ENCODE measurements around the gene SPATA13.

The SPATA13 gene

DNA sequence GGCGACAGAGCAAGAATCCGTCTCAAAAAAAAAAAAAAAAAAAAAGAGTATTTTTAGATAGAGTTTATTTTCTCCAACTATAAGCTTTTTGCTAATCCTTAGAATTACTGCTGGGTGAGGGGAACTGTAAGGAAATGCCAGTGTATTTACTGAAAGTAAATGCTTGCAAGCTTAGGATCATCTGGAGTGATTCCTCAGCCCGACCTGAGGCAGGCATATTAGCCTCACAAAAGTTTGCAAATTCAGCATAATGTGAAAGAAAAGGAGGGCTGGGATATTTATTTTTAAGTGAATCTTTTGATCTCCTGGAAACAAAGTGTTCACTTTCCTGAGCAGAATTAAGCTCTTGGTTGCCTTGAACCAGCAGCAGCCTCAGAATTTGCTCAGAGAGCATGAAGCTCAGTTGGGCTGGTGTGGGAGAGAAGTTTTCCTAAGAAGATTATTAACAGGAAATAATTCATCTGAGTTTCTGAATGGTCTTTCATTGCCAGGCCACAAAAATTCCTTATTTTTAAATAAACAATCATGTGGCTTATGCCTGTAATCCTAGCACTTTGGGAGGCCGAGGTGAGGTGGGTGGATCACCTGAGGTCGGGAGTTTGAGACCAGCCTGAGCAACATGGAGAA, 24.7 kb upstream of the SPATA13 start:
- DNase-seq (ENCODE audit: low read depth, low spot score): no peak
- H3K4me3 ChIP-seq (ENCODE audit: low read length): no peak overlapping the region

DNA sequence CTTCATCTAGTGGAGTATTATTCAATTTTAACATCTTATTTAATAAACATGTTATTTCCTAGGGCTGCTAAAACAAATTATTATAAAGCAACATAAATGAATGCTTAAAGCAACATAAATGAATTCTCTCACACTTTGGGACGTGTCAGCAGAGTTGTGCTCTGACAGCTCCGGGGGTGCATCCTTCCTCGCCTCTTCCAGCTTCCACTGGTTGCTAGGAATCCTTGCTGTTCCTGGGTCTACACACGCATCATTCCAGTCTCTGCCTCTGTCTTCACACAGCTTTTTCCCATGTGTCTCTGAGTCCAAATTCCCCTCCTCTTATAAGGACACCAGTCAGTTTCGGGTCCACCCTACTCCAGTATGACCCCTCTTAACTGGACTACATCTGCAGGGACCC, 21.6 kb upstream of the SPATA13 start:
- DNase-seq (ENCODE audit: low read depth, low spot score): no peak
- no peak overlapping the region for H3K4me3 ChIP-seq (ENCODE audit: low read length)

DNA sequence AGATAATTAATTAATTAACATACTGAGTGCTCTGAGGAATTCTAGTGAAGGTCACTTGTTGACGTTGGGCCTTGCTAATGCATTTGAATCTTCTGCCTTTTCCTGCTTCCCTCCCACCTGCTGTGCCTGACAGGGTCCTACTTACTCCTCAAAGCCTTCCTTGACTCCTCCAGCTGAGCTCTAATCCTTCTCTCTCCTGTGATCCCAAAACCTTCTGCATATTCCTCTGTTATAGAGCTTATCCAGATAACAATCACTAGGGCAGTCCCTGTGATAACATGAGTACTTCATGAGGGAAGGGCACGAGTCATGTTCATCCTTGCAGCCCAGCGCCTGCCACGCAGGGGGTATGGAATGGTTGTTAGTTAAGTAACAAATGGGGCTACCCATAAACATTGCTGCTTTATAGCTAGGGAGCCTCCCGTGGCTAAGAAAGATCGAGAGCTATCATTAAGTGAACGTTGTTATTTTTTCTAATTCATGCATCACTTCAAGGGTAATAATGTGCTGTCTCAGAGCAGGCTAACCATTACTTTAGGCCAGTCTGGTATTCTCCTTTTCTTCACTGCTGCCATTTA, 19.1 kb upstream of the SPATA13 start:
- no peak overlapping the region for H3K4me3 ChIP-seq (ENCODE audit: low read length)
- DNase-seq (ENCODE audit: low read depth, low spot score): no peak

DNA sequence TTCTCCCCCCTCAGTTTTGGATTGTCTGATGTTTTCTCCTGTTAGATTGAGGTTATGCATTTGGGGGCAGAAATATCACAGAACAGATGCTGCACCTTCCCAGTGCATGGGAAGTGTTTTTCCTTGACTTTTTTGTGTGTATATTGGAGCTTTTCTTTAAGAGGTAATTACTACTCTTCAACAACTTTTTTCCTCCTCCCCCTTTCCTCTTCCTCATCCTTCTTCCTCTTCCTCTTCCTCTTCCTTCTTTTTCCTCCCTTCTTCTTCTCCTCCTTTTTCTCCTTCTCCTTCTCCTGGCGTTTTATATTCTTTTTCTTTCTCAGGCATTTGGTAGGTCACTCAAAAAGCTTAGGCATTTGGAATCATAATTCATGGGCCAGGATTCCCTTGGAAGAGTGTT, 18.1 kb upstream of the SPATA13 start:
- DNase-seq (ENCODE audit: low read depth, low spot score): no peak
- H3K4me3 ChIP-seq (ENCODE audit: low read length): no peak overlapping the region

DNA sequence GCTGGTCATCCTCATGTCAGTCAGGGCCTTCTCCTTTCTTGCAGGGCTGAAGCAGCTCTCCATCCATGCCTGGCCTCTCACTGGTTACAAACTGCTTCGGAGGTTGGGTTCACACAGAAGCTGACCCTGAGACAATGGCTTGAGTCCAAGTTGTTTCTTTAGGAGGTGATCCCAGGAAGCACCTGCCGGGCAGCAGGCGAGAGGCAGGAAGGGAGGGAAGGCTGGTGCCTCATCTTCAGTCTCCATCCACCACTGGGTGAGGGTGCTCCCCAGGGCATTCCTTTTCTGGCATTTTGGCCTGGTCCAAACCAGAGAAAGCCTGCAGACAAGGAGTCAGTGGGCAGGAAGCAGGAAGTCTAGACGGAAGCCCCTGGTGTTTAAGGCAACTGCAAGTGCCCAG, 17.6 kb upstream of the SPATA13 start:
- no peak overlapping the region for H3K4me3 ChIP-seq (ENCODE audit: low read length)
- DNase-seq (ENCODE audit: low read depth, low spot score): no peak

DNA sequence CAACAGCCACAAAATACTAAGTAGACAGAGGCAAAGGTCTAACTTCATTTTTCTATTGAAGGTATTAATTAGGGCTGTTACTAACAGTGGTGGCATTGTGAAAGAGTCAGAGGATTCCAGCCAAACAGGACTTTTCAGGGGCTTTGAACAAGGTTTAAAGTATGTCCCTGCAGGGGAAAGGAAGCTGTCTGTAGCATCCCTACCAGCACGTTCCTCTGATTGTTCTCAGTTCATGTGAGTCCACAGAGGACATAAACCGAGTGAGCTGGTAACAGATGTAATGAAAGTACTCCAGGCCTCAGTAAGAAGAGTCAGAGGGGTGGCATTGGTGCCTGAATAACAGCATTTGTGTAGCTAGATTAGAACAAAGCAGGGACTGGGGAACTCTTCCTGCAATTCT, 15.3 kb upstream of the SPATA13 start:
- DNase-seq (ENCODE audit: low read depth, low spot score): no peak
- H3K4me3 ChIP-seq (ENCODE audit: low read length): no peak overlapping the region

DNA sequence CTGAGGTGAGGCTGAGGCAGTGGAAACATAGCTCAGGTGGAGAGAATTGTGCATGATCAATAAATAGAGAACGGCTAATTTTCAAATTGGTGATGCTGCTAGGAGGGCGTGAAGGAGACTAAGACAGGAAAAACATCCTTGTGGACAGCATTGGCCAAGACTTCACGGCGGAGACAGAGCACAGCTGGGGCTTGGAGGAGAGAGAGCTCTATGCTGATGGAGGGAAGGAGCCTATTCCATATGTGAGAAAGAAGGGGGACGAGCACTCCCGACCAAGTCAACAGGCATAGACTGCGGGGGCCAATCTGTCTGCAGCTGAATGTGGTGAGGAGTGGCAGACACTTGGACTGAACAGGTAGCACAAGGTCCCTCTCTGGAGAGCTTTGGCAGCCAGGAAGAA, 14.8 kb upstream of the SPATA13 start:
- DNase-seq (ENCODE audit: low read depth, low spot score): no peak
- H3K4me3 ChIP-seq (ENCODE audit: low read length): no peak overlapping the region

DNA sequence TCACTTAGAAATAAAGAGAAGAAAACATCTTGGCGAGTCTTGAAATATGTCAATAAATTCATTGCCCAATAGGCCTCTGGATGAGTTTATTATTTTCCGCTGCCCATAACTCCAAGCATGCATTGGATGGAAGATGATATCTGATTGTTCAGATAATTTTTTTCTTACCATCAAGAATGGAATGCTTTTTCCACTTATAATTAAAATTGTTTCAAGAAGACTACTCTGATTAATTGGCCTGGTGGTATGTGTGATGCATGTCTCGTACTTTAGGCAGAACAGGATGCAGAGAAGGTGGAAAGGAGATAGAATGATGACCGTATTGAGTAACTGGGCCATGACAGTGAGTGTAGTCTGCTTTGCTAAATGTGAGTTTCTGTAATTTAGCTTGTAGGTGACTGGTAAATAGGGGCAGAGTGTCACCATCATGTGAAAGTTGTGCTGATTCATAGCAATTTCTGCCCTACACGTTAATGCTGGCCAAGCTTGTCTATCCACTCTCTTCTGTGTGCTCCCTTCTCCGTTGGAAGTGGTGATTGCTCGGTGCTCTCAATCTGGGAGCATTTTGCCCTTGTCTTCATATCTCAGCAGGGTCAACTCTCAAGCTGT, 13.5 kb upstream of the SPATA13 start:
- no peak for DNase-seq (ENCODE audit: low read depth, low spot score)

DNA sequence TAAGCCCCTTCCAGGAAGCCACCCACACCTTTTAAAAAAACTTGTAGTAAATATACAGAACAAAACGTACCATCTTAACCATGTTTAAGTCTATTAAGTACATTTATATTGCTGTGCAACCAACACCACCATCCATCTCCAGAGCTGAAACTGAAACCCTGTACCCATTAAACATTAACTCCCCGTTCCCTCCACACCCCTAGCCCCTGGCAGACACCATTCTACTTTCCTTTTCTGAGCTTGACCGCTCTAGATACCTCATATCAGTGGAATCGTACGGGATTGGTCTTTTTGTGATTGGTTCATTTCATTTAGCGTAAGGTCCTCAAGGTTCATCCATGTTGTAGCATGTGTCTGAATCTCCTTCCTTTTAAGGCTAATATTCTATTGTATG, 13.0 kb upstream of the SPATA13 start:
- H3K4me3 ChIP-seq (ENCODE audit: low read length): no peak overlapping the region
- DNase-seq (ENCODE audit: low read depth, low spot score): no peak

More for the DNA sequence above, 13.5 kb upstream of the SPATA13 start:
- H3K4me3 ChIP-seq (ENCODE audit: low read length): no peak overlapping the region

DNA sequence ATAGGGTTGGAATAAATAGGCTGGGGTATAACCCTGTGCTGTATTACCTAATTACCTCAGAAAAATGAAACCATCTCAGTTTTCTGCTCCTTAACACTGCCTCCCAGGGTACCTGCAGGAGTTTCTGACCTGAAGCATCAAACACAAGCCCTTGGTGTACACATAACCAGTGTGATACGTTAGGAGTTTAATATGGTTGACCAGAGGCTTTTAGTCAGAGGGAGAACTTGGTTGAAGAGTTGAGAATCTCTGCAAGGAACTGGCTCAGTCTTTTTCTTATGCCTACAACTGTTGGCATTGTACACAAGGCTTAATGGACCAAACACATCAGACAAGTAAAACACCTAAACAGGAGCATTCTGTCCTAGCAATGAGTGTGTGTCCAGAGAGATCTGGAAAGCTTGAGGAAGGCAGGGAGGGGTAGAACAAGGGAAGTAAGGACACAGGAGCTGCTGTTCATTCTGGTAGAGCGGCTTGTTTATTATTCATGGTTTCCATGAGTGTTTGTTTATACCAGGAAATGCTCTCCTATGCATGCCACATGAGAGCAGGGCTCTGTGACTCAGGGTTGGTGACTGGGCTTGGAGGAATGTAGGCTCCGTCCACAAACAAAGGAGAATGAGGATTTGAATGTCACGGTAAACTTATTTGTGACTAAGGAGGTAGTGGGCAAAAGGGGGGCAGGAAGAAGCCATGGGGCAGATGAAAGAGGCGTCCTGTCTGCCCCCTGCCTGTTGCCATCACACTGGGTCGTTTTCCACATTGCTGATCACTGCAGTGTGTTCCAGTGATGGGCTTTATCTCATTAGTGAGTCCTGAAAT, 11.9 kb upstream of the SPATA13 start:
- H3K4me3 ChIP-seq (ENCODE audit: low read length): no peak overlapping the region
- no peak for DNase-seq (ENCODE audit: low read depth, low spot score)

DNA sequence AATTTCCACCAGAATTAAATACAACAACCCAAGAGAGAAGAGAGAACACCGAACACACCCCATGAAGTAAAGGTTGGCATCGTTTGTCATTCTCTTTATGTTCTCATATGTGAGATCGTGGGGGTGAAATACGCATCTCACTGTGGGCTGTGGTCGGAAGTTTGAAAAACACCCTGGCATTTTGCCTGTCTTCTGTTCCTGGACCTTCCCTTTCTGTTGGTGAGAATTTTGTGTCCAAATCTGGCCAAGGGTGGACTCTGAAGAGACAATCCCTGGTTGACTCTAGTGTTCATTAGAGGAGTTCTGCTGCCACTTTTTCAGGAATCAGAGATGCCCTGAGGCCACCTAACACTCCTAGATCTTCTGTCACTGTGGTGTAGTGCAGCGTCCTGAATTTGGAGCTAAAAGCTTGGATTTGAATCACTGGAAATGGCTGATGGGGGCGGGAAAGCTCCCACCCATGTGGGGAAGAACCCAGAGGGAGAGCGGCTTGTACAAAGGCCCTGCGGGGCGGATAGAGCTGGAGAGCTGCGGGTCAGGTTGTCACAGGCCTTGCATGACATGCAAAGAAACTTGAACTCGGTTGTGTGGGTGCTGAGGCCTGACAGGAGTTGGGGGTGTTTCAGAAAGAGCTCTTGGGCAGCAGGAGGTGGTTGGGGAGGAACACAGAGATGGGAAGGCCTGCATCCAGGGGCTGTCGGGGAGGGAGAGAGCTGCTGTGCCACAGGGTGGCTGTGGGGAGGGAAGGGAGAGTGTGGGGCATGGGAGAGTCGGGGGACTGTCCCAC, 11.1 kb upstream of the SPATA13 start:
- DNase-seq (ENCODE audit: low read depth, low spot score): no peak
- no peak overlapping the region for H3K4me3 ChIP-seq (ENCODE audit: low read length)

DNA sequence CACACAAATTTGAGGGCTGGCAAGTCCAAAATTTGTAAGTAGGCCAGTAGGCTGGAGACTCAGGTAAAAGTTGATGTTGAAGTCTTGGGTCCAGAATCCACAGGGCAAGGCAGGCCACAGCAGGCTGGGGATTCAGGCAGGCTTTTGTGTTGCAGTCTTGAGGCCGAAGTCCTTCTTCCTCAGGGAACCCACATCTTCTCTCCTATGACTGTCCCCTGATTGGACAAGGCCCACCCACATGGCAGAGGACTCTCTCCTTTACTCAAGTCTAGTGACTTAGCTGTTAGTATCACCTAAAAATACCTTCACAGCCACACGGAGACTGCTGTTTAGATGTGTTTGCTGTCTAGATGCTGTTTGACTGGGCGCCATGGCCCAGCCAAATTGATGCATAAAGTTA, 9.9 kb upstream of the SPATA13 start:
- DNase-seq (ENCODE audit: low read depth, low spot score): no peak

DNA sequence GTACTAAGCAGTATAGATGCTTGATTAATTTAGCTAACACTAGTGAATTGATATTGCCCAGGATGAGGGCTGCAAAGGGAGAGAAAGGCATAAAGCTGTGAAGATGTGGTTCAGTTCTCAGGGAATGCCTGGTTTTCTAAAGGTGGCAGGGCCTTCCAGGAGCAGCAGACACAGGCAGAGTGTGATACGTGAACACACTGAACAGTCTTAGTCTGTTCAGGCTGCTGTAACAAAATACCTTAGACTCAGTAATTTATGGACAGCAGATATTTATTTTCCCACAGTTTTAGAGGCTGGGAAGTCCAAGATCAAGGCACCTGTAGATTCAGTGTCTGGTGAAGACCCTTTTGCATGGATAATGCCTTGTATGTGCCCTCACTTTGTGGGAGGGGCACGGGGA, 8.7 kb upstream of the SPATA13 start:
- no peak overlapping the region for H3K4me3 ChIP-seq (ENCODE audit: low read length)

More for the DNA sequence above, 9.9 kb upstream of the SPATA13 start:
- H3K4me3 ChIP-seq (ENCODE audit: low read length): no peak overlapping the region

DNA sequence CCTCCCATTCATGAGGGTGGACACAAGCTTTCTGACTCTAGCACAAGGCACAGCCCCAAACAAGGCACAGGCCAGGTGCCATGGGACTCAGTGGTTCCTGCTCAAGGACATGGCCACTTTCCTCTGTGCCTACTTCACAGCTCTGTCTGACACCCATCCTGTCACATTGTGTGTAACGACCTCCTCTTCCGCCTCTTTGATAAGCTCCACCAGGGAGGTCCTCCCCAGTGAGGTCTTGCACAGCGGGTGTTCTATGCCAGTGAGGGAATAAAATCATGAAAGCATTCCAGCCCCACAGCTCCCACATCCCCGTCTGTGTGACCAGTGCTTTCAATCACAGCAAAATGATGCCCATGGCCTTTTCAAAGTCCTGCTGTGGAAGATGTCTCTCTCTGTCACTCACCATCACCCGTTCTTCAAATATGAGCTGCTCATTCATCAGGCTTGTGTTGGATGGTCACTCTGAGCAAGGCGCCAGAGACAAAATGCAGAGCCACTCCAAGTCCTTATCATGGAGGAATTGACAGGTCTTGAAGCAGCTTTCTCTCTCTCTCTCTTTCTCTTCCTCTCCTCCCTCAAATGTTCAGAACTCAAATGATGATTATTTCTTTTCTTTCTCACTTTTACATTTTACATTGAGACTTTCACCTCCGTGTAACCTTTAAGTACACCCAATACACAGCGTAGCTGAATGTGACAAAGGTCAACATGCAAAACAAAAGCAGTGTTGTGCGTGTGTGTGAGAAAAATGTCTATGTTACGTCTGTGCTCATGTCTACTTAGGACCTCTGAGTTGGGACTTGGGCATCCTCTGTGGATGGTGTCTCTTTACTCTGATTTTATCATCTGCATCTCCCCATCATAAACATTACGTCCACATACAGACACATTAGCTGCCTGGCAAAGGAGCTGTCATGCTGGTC, 8.0 kb upstream of the SPATA13 start:
- no peak overlapping the region for H3K4me3 ChIP-seq (ENCODE audit: low read length)
- DNase-seq (ENCODE audit: low read depth, low spot score): peak; percentile 73

More for the DNA sequence above, 8.7 kb upstream of the SPATA13 start:
- no peak for DNase-seq (ENCODE audit: low read depth, low spot score)

DNA sequence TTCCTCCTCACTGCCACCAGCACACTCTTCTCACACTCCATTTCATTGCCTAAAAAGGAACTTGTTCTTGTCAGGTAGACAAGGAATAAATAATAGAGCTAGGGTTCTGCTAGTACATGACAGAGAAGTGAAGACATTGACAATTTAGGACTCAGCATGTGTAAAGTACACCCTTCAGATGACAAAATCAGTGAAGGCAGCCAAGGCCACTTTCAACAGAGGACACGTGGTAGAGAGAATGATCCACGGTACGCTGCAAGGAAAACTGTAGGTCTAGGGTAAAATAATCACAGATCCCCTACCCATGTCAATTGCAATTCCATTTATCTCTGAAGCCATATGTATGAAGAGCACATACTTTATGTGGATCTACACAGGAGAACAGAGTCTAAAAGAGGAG, 7.2 kb upstream of the SPATA13 start:
- no peak overlapping the region for H3K4me3 ChIP-seq (ENCODE audit: low read length)

DNA sequence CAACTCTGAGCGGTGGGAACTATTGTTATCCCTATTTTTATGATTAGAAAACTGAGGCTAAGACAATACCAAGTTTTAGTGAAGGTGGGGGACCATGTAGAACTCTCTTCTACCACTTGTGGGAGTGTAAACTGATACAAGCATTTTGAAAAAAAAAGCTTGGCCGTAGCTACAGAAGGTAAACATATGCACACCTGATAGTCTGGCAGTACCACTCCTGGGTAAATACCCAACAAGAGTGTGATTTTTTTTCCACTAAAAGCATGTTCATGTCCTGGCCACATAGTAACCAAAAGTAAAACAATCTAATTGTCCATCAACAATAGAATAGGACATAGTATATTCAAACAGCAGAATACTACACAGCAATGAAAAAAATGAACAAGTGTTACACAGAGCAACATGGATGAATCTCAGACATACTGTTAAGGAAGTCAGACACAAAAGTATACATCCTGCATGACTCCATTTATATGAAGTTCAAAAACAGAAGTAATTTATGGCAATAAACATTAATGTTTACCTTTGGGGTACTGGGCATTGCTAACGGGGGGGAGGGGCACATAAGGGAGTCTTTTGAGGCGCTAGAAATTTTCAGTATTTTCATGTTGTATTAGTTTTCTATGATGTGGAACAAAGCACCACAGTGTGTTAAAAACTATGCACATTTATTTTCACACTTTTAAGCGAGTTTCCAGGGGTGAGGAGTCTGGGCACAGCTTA, 6.4 kb upstream of the SPATA13 start:
- H3K4me3 ChIP-seq (ENCODE audit: low read length): no peak overlapping the region
- DNase-seq (ENCODE audit: low read depth, low spot score): no peak

More for the DNA sequence above, 7.2 kb upstream of the SPATA13 start:
- no peak for DNase-seq (ENCODE audit: low read depth, low spot score)

DNA sequence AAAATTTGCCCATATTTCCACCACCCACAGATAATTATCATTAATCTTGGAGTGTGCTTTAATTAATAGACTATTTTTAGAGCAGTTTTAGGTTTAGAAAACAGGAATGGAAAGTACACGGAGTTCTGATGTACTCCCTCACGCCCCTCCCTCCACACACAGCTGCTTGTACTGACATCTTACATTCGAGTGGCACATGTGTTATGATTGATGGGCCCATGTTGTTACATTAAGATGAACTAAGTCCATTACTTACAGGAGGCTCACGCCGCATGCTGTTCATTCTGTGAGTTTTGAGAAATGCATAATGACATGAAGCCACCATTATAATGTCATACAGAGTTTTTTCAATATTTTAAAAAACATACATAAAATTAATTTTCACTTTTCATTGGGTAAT, 1.2 kb upstream of the SPATA13 start:
- H3K4me3 ChIP-seq (ENCODE audit: low read length): no peak overlapping the region
- DNase-seq (ENCODE audit: low read depth, low spot score): no peak

Measured in Jurkat, Clone E6-1 (cell line).